Measurements from ENCODE around the gene TACSTD2. TPM values are rescaled to one million over a fixed set of nuclear protein-coding genes. Genes with fewer than 3 reads are reported as not detected.
A peak's percentile ranks its signal among the peaks of the same experiment; 100 is the strongest.
"Not testable (repeated sequence)": the region's sequence is repeated elsewhere in the genome, so short reads cannot be mapped to it uniquely, and the experiment has no call there.

The TACSTD2 gene
- total RNA-seq, 1 donor = under 0.01 TPM

DNA sequence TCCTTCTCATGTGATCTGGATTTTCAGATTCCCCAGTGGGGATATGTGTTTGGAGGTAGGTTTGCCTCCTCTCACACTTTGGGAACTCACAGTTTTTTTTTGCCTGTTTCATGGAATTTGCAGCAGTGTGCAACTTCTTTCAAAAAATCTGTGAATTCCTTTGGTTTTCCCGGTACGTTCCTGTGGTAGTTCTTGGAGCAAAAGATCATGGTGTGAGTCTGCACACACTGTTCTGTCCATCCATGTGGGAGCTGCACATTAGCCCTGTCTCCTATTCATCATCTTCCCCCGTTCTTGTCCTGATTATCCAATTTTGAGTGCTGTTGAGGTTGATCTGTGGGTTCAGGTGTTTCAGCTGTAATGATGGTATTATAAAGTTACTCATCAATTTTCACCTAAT, 30.3 kb upstream of the TACSTD2 start:
- no peak overlapping the region for H3K4me2 ChIP-seq (ENCODE audit: insufficient read depth, low read length)
- TF ChIP-seq, protein P1, sequence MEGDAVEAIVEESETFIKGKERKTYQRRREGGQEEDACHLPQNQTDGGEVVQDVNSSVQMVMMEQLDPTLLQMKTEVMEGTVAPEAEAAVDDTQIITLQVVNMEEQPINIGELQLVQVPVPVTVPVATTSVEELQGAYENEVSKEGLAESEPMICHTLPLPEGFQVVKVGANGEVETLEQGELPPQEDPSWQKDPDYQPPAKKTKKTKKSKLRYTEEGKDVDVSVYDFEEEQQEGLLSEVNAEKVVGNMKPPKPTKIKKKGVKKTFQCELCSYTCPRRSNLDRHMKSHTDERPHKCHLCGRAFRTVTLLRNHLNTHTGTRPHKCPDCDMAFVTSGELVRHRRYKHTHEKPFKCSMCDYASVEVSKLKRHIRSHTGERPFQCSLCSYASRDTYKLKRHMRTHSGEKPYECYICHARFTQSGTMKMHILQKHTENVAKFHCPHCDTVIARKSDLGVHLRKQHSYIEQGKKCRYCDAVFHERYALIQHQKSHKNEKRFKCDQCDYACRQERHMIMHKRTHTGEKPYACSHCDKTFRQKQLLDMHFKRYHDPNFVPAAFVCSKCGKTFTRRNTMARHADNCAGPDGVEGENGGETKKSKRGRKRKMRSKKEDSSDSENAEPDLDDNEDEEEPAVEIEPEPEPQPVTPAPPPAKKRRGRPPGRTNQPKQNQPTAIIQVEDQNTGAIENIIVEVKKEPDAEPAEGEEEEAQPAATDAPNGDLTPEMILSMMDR (IDR thresholded peaks at IDR 0.05; ENCODE audit: extremely low read depth, low read depth, low read length) = no peak
- no peak overlapping the region for H3K27ac ChIP-seq (ENCODE audit: low read depth, low read length)
- no peak overlapping the region for H3K4me3 ChIP-seq (ENCODE audit: insufficient read depth, low read length)
- no peaks in the 10 kb centered on the region for H3K9me3 ChIP-seq (ENCODE audit: low read depth, low read length)
- no peaks in the 10 kb centered on the region for H3K36me3 ChIP-seq (ENCODE audit: insufficient read depth, low read length)
- H3K4me1 ChIP-seq (ENCODE audit: insufficient read depth, low read length) = no peaks in the 10 kb centered on the region
- H2AFZ ChIP-seq (ENCODE audit: low read length) = no peak overlapping the region
- no peaks in the 10 kb centered on the region for H4K20me1 ChIP-seq (ENCODE audit: insufficient read depth, low read length)
- DNase-seq (ENCODE audit: insufficient read length, low spot score, missing footprints) = no peak
- no peaks in the 10 kb centered on the region for H3K27me3 ChIP-seq (ENCODE audit: insufficient read depth, low read length)
- H3K79me2 ChIP-seq (ENCODE audit: insufficient read depth, low read length) = no peaks in the 10 kb centered on the region

DNA sequence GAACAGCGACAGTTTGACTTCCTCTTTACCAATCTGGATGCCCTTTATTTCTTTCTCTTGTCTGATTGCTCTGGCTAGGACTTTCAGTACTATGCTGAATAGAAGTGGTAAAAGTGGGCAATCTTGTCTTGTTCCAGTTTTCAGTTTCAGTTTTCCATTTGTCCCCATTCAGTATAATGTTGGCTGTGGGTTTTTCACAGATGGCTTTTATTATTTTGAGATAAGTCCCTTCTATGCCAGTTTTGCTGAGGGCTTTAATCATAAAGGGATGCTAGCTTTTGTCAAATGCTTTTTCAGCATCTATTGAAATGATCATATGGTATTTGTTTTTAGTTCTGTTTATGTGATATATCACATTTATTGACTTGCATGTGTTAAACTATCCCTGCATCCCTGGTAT, 24.9 kb upstream of the TACSTD2 start:
- not testable (repeated sequence) for H3K9me3 ChIP-seq (ENCODE audit: low read depth, low read length)

DNA sequence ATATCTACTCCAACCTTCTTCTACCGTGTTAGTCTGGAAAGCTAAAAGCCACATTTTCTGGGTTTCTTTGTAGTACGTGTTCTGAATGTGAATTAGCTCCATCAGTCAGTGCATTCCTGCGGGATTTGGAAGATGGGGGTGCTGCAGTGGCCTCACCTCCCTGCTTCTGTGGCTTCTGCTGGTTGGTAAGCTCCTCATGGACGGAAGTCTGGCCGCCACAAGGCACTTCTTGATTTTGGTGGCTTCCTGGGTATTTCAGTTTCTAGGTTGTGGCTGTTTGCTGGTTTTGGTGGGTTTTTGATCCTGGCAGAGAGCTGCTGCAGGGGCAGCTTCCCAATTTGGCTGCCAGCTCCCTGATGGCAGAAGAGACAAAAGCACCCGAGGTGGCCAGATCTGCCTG, 20.9 kb upstream of the TACSTD2 start:
- H2AFZ ChIP-seq (ENCODE audit: low read length) = no peak overlapping the region
- no peak overlapping the region for H3K27ac ChIP-seq (ENCODE audit: low read depth, low read length)
- H3K9me3 ChIP-seq (ENCODE audit: low read depth, low read length) = no peaks in the 10 kb centered on the region
- H3K36me3 ChIP-seq (ENCODE audit: insufficient read depth, low read length) = no peaks in the 10 kb centered on the region
- H3K4me1 ChIP-seq (ENCODE audit: insufficient read depth, low read length) = peaks cover 3% of the 10 kb centered on the region
- no peaks in the 10 kb centered on the region for H3K27me3 ChIP-seq (ENCODE audit: insufficient read depth, low read length)
- no peak overlapping the region for H3K4me2 ChIP-seq (ENCODE audit: insufficient read depth, low read length)
- no peaks in the 10 kb centered on the region for H3K79me2 ChIP-seq (ENCODE audit: insufficient read depth, low read length)
- no peak for DNase-seq (ENCODE audit: insufficient read length, low spot score, missing footprints)
- no peaks in the 10 kb centered on the region for H4K20me1 ChIP-seq (ENCODE audit: insufficient read depth, low read length)
- TF ChIP-seq, protein P1 (IDR thresholded peaks at IDR 0.05; ENCODE audit: extremely low read depth, low read depth, low read length) = no peak
- no peak overlapping the region for H3K4me3 ChIP-seq (ENCODE audit: insufficient read depth, low read length)

More for the DNA sequence above, 24.9 kb upstream of the TACSTD2 start:
- H3K4me1 ChIP-seq (ENCODE audit: insufficient read depth, low read length); H3K79me2 ChIP-seq (ENCODE audit: insufficient read depth, low read length); H3K4me2 ChIP-seq (ENCODE audit: insufficient read depth, low read length); H3K36me3 ChIP-seq (ENCODE audit: insufficient read depth, low read length); H2AFZ ChIP-seq (ENCODE audit: low read length); H4K20me1 ChIP-seq (ENCODE audit: insufficient read depth, low read length); H3K27ac ChIP-seq (ENCODE audit: low read depth, low read length); H3K4me3 ChIP-seq (ENCODE audit: insufficient read depth, low read length); H3K27me3 ChIP-seq (ENCODE audit: insufficient read depth, low read length); DNase-seq (ENCODE audit: insufficient read length, low spot score, missing footprints): not testable (repeated sequence)

DNA sequence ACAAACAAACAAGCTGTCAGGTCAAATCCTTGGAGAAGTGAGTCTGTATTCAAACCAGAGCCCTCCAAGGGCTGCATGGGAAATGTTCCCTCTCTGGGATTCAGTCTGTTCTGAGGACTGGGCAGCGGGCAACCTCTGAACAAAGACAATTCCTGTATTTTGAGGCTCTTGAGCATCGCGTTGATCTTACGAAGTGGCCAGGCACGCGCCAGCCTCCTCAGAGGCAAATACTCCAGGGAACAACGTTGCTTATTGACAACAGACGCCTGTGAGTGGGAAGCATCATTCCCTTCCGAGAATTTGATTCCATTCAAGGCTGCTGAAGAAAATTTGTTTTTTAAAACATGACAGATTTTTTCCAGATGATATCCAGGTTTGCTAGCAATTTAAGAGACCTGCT, 20.0 kb upstream of the TACSTD2 start:
- Histone ChIP-seq H3K4me3 (ENCODE audit: insufficient read depth, low read length) (no peak overlapping the region), H3K9me3 (ENCODE audit: low read depth, low read length) (no peaks in the 10 kb centered on the region), H3K79me2 (ENCODE audit: insufficient read depth, low read length) (no peaks in the 10 kb centered on the region), H3K4me2 (ENCODE audit: insufficient read depth, low read length) (peak overlapping the region; percentile 23), H2AFZ (ENCODE audit: low read length) (peak overlapping the region; percentile 52), H3K27ac (ENCODE audit: low read depth, low read length) (no peak overlapping the region), H3K27me3 (ENCODE audit: insufficient read depth, low read length) (no peaks in the 10 kb centered on the region), H4K20me1 (ENCODE audit: insufficient read depth, low read length) (no peaks in the 10 kb centered on the region), H3K4me1 (ENCODE audit: insufficient read depth, low read length) (peaks cover 12% of the 10 kb centered on the region), H3K36me3 (ENCODE audit: insufficient read depth, low read length) (no peaks in the 10 kb centered on the region)
- DNase-seq (ENCODE audit: insufficient read length, low spot score, missing footprints) = no peak
- TF ChIP-seq, protein P1 (IDR thresholded peaks at IDR 0.05; ENCODE audit: extremely low read depth, low read depth, low read length) = no peak
